Motor neuron (in vitro differentiated cells): ENCODE data around the gene TSPAN33. TPM values are rescaled to one million over a fixed set of nuclear protein-coding genes. Genes with fewer than 3 reads are reported as not detected.

Source experiments
- ATAC-seq, 8 experiments: fragments of 200-7000 bp; cut with Tn5 transposase; replicated peaks in 6 of 8; 2 replicates each; pipeline ENCODE4 v1.8.0; 2021; ENCODE audit warnings: mild to moderate bottlenecking in 8 of 8, moderate library complexity in 8 of 8
- H3K27ac ChIP-seq, 2 donors: fragments of 250-450 bp; sonication (Bioruptor Pico); 2 replicates each; pipeline ENCODE4 v1.9.0; 2021; ENCODE audit warnings: antibody characterized with exemption in 2 of 2, mild to moderate bottlenecking in 2 of 2, moderate library complexity in 1 of 2
- H3K4me1 ChIP-seq, 2 donors: fragments of 250-450 bp; sonication (Bioruptor Pico); replicated peaks in 1 of 2; 2 replicates each; pipeline ENCODE4 v1.6.1; 2021; ENCODE audit warnings: antibody characterized with exemption in 2 of 2, mild to moderate bottlenecking in 2 of 2, moderate library complexity in 1 of 2
- H3K4me3 ChIP-seq, 5 donors: fragments of 250-450 bp; sonication (Bioruptor Pico); 2 replicates each; pipeline ENCODE4 v1.9.0; 2021; ENCODE audit warnings: antibody characterized with exemption in 5 of 5, mild to moderate bottlenecking in 5 of 5, moderate library complexity in 4 of 5
- WGBS, 10 experiments: fragments of 450-650 bp; shearing (Covaris generic); methylation state at CpG; one replicate each; pipeline ENCODE4 v1.0.0; 2022; 5-methylcytosine and 5-hydroxymethylcytosine counted together
- in situ Hi-C, 9 experiments: fragments of 400-800 bp; cut with MboI; loops; one replicate each; pipeline ENCODE4 v1.15.0; 2021; ENCODE audit warnings: low sequenced_read_pairs in 9 of 9, low pct_unique_long_range_greater_than_20kb in 2 of 9; ENCODE audit not compliant: unreplicated experiment in 9 of 9
- total RNA-seq, 8 experiments: library from RNA; unstranded; fragments of 300-600 nt; gene quantifications; 2 replicates each; pipeline versions ENCODE4 v1.2.3 to v1.2.4, GENCODE V29; 2022

The TSPAN33 gene
- total RNA-seq, 8 experiments from 2014 or later = 2.0 to 24.0 (median 5.6) TPM

DNA sequence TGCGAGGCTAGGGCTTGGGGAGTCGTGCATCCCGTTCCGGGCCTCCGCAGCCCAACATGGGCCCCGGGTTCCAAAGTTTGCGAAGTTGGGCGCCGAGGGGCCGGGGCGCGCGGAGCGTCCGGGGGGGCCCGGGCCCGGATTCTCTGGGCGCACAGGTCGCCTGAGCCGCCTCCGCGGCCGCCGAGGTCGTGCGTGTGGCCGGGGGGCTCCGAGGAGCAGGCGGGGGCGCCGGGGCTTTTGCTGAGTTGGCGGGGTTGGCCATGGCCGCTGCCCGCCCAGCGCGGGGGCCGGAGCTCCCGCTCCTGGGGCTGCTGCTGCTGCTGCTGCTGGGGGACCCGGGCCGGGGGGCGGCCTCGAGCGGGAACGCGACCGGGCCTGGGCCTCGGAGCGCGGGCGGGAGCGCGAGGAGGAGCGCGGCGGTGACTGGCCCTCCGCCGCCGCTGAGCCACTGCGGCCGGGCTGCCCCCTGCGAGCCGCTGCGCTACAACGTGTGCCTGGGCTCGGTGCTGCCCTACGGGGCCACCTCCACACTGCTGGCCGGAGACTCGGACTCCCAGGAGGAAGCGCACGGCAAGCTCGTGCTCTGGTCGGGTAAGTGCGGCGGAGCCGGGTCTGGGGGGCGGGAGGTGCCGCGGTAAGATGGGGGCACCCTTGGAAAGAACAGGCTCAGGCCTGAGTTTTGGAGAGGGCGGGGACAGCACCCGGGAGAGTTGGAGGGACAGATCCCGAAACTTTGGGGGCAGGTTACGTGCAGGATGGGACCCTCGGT is 44.6 kb downstream of the TSPAN33 start:
- H3K4me1 ChIP-seq = peaks cover 5 to 17% of the 10 kb centered on the region in 2 donors
- in situ Hi-C loops = no loop called here
- ATAC-seq = peak; percentile 49 to 67 (median 59)
- H3K27ac ChIP-seq = peak overlapping the region in 1 of 2 donors; percentile 79
- peak overlapping the region; percentile 43 to 88 (median 59) for H3K4me3 ChIP-seq
- WGBS, 10 experiments = 0% methylated on average over 1 of the region's 83 CpGs; no CpG with 5 or more reads in 9 of the 10 experiments

DNA sequence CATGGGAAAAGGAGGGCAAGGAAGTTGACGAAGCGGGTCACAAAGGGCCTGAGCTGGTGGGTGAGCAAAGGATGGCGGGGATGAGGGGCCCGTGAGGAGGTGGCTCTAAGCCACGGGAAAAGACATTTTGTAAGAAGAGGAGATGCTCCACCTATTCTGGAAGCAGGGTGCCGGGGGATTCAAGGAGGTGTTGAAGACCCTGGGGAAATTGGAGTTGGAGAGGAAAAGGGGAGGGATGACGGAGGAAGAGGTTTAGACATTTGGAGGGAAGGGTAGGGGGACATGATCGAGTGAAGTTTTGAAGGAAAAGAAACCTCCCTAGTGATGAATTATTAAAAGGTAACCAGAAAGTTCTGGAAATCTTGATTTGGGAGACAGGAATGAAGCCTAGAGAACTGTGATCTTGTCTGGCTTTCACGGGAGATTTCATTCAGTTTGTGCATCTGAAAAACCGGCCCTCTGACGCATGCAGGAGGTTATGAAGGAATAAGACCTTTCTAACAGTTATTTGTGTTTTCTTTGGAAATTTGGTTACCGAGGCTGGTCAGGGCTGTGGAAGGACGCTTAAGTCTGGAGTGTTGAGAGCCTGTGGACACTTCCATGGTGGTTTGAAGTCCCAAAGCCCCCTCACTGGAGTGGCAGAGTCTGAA is 45.3 kb downstream of the TSPAN33 start:
- Histone ChIP-seq H3K4me1 (peaks cover 5 to 17% of the 10 kb centered on the region in 2 donors), H3K27ac (no peak overlapping the region), H3K4me3 (peak overlapping the region; percentile 43 to 88 (median 59))
- peak in 4 of 8 experiments; percentile 2 to 11 (median 5) for ATAC-seq
- 2 to 40% (median 20%) methylated on average over 1 to 11 of the region's 13 CpGs; no CpG with 5 or more reads in 1 of the 10 experiments for WGBS, 10 experiments
- in situ Hi-C loops = no loop called here

DNA sequence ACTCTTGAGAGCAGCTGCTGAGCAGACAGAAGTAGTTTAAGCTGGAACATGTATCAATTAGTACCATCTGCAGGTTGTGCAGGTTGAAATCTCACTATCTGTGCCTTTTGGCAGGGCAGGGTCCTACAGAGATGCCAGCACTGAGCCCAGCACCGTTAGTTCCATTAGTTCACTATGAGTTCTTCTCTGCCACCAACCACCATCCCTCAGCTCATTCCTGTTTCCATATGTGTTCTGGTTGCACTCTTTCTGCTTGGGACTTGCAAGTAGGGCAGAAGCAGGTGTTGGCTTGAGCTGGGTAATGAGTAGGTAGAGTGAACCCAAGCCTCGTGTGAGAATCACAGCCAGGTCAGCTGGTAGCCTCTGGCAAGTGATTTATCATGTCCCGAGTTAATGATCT is 46.8 kb downstream of the TSPAN33 start:
- in situ Hi-C loops = no loop called here
- Histone ChIP-seq H3K4me1 (peaks cover 5 to 17% of the 10 kb centered on the region in 2 donors), H3K27ac (no peak overlapping the region), H3K4me3 (no peak overlapping the region)
- ATAC-seq = no peak
- WGBS, 10 experiments = 17 to 100% (median 83%) methylated on average over 1 to 3 of the region's 3 CpGs; no CpG with 5 or more reads in 3 of the 10 experiments

DNA sequence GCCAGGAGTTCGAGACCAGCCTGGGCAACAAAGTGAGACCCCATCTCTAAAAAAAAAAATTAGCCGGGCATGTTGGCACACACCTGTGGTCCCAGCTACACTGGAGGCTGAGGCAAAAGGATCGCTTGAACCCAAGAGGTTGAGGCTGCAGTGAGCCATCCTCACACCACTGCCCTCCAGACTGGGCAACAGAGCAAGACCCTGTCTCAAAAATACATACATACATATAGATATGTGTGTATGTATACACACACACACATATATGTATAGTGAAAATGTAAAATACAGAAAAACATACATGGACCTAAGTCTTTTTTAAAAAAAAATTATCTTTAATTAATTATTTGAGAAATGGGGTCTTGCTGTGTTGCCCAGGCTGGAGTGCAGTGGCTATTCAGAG is 49.4 kb downstream of the TSPAN33 start:
- ATAC-seq = no peak
- in situ Hi-C loops = no loop called here
- peaks cover 5 to 14% of the 10 kb centered on the region in 2 donors for H3K4me1 ChIP-seq

DNA sequence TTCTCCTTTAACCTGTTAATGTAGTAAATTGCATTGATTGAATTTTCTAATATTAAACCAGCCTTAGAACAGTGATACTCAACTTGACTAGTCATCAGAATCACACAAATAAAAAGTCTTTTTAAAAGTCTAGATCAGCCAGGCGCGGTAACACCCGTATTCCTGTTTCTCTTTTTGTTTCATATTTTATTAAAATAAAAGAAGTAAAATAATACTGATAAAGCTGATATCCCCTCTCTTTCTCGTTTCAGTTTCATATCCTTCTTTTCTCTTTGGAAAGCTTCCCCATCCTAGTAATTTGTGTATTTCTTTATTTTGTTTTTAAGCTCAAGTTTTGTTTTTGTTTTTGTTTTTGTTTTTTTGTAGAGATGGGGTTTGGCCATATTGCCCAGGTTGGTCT is 53.3 kb downstream of the TSPAN33 start:
- WGBS, 10 experiments = 83 to 100% (median 91%) methylated on average over 1 to 4 of the region's 4 CpGs
- no peak for ATAC-seq
- in situ Hi-C loops = no loop called here
- Histone ChIP-seq H3K27ac (no peak overlapping the region), H3K4me1 (no peaks in the 10 kb centered on the region), H3K4me3 (no peak overlapping the region)

More for the DNA sequence above, 49.4 kb downstream of the TSPAN33 start:
- 100% methylated on average over 1 of the region's 3 CpGs; no CpG with 5 or more reads in 9 of the 10 experiments for WGBS, 10 experiments
- H3K27ac ChIP-seq = no peak overlapping the region
- H3K4me3 ChIP-seq = no peak overlapping the region

DNA sequence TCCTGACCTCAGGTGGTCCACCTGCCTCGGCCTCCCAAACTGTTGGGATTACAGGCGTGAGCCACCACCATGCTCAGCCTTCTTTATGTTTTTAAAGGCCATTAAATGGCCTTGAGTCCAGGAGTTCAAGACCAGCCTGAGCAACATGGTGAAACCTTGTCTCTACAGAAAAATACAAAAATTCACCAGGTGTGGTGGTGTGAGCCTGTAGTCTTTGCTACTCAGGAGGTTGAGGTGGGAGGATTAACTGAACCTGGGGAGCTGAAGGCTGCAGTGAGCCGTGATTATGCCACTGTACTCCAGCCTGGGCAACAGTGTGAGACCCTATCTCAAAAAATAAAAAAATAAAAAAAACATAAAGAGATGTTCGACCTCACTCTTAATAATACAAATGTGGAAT is 54.9 kb downstream of the TSPAN33 start:
- Histone ChIP-seq H3K4me3 (no peak overlapping the region), H3K4me1 (no peaks in the 10 kb centered on the region), H3K27ac (no peak overlapping the region)
- ATAC-seq = no peak
- WGBS, 10 experiments = 50 to 100% (median 93%) methylated on average over 1 to 4 of the region's 4 CpGs
- in situ Hi-C loops = no loop called here

DNA sequence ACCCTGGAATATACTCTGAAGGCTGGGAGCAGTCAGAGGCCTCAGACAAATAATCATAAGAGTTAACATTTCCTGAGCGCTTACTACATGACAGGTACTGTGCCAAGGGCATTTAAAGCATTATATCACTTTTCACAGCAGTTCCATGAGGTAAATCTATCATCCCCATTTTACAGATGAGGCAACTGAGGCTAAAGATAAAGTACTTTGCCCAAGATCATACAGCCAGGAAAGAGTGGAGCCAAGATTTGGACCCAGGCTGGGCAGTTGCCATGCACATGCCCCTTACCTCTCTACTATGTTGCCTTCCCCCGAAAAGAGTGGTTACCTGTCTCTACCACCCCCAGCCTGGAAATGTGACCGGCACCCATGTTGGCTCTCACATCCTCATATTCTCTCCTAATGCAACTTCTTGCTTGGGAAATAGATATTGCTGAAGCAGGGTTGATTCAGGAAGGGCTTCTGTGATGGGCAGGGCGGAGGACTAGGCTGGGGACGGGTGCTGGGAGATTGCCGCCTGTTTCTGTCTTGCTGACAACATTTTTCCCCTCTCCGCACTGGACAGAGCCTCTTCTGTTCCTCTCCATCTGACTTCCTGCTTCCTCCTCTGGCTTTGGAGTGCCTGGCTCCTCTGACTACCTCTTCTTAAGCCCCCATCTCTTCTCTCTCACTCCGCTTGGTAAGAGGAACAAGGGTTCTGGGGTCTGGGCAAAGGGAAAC is 57.7 kb downstream of the TSPAN33 start:
- no peaks in the 10 kb centered on the region for H3K4me1 ChIP-seq
- H3K4me3 ChIP-seq = no peak overlapping the region
- in situ Hi-C loops = loop anchor here in 4 of 9 experiments (25.0 kb wide), 3 partner anchors 260 to 810 kb away; no protein-coding TSS in a partner anchor
- H3K27ac ChIP-seq = no peak overlapping the region
- 76 to 100% (median 93%) methylated on average over 1 to 6 of the region's 8 CpGs; no CpG with 5 or more reads in 1 of the 10 experiments for WGBS, 10 experiments
- ATAC-seq = no peak

DNA sequence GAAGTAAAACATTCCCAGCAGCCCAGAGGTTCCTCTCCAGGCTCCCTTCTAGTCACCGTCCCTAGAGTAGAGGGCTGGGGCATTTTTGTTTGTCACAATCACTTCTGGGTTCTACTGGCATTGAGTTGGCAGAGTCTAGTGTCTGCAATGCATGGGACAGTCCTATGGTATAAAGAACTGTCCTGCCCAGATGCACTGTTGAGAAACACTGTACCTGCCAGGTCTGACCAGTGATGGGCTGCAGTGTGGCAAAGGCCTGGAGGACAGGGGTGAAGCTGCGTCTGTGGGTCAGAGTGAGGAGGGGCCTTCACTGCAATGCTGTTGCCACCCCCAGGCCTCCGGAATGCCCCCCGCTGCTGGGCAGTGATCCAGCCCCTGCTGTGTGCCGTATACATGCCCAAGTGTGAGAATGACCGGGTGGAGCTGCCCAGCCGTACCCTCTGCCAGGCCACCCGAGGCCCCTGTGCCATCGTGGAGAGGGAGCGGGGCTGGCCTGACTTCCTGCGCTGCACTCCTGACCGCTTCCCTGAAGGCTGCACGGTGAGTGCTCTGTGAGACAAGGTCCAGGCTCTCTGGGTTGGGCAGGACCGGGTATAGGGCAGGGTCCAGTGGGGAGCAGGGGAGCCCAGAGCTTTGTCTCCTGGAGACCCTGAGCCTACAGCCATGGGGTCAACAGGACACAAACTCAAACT is 58.7 kb downstream of the TSPAN33 start:
- WGBS, 10 experiments = 20 to 96% (median 88%) methylated on average over 1 to 3 of the region's 14 CpGs; no CpG with 5 or more reads in 4 of the 10 experiments
- in situ Hi-C loops = loop anchor here in 4 of 9 experiments (25.0 kb wide), 3 partner anchors 259 to 809 kb away; no protein-coding TSS in a partner anchor

DNA sequence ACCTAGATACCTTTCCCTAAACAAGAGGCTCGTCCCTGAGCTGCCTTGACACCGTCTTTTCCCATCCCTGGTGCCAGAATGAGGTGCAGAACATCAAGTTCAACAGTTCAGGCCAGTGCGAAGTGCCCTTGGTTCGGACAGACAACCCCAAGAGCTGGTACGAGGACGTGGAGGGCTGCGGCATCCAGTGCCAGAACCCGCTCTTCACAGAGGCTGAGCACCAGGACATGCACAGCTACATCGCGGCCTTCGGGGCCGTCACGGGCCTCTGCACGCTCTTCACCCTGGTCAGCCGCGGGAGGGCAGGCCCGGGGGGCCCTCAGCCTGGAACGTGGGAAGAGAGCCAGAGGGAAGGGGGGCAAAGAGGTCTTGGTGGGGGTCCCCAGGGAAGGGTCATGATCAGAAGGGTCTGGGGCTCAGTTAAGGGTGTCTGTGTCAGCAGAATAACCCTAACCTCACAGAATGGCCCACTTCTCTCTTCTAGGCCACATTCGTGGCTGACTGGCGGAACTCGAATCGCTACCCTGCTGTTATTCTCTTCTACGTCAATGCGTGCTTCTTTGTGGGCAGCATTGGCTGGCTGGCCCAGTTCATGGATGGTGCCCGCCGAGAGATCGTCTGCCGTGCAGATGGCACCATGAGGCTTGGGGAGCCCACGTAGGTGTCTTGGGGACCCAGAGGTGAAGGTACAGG is 60.8 kb downstream of the TSPAN33 start:
- Histone ChIP-seq H3K4me3 (no peak overlapping the region), H3K4me1 (no peaks in the 10 kb centered on the region), H3K27ac (no peak overlapping the region)
- WGBS, 10 experiments = 76 to 100% (median 96%) methylated on average over 2 to 6 of the region's 29 CpGs; no CpG with 5 or more reads in 4 of the 10 experiments
- ATAC-seq = no peak
- in situ Hi-C loops = loop anchor here in 4 of 9 experiments (25.0 kb wide), 3 partner anchors 257 to 807 kb away; no protein-coding TSS in a partner anchor

More for the DNA sequence above, 58.7 kb downstream of the TSPAN33 start:
- Histone ChIP-seq H3K4me1 (no peaks in the 10 kb centered on the region), H3K4me3 (no peak overlapping the region), H3K27ac (no peak overlapping the region)
- no peak for ATAC-seq

DNA sequence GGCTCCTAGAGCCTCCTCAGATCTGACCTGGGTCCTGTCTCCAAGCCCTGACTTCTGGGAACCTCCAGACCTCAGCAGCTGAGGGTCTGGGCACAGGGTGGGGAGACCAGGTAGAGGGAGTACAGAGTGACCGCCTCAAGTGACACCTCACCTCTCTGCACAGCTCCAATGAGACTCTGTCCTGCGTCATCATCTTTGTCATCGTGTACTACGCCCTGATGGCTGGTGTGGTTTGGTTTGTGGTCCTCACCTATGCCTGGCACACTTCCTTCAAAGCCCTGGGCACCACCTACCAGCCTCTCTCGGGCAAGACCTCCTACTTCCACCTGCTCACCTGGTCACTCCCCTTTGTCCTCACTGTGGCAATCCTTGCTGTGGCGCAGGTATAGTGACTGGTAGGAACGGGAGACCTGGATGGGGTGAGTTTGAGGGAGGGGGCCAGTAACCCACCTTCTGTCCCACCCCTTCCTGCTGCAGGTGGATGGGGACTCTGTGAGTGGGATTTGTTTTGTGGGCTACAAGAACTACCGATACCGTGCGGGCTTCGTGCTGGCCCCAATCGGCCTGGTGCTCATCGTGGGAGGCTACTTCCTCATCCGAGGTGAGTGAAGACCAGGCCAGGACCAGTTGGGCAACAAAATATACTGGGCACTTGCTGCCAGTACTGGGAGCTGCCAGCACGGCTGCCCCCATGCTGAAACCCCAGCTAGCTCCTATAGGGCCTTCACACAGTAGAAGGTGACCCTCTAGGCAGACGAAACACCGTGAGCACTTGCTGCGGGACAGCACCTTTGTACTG is 61.7 kb downstream of the TSPAN33 start:
- Histone ChIP-seq H3K4me3 (no peak overlapping the region), H3K4me1 (no peaks in the 10 kb centered on the region), H3K27ac (no peak overlapping the region)
- no peak for ATAC-seq
- in situ Hi-C loops = loop anchor here in 4 of 9 experiments (25.0 kb wide), 3 partner anchors 256 to 806 kb away; no protein-coding TSS in a partner anchor
- WGBS, 10 experiments = 61 to 100% (median 95%) methylated on average over 1 to 10 of the region's 18 CpGs; no CpG with 5 or more reads in 5 of the 10 experiments

DNA sequence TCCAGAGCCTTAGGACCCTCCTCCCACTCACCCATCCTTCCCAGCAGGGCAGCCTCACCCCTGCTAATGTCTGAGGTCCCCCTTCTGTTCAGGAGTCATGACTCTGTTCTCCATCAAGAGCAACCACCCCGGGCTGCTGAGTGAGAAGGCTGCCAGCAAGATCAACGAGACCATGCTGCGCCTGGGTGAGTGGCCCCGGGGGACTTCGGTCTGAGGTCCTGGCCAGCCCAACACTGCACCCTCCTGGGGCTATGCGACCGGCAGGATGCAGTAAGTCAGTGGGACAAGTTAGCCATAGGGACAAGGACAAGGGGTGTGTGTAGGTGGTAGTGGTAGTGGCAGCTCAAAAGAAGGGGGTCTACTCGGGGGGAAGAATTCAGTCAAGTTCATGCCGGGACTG is 64.2 kb downstream of the TSPAN33 start:
- Histone ChIP-seq H3K4me3 (no peak overlapping the region), H3K4me1 (no peaks in the 10 kb centered on the region), H3K27ac (no peak overlapping the region)
- WGBS, 10 experiments = 20 to 100% (median 83%) methylated on average over 1 to 6 of the region's 9 CpGs; no CpG with 5 or more reads in 4 of the 10 experiments
- in situ Hi-C loops = loop anchor here in 4 of 9 experiments (25.0 kb wide), 3 partner anchors 254 to 804 kb away; no protein-coding TSS in a partner anchor
- no peak for ATAC-seq
